Occipital lobe (tissue), 2 donors: Measurements from ENCODE around the gene MCHR2. TPM values are rescaled to one million over a fixed set of nuclear protein-coding genes. Genes with fewer than 3 reads are reported as not detected.

Experiments used
- DNase-seq: peaks from one replicate; lab custom pipeline; 2025; lab: John Stamatoyannopoulos, UW
- total RNA-seq: library from RNA; depleted of rRNA; stranded (reverse); fragments of >200 nt; gene quantifications from one replicate; pipeline ENCODE4 v1.2.3, GENCODE V29; 2014

Gene MCHR2
- total RNA-seq, 1 donor from 2014 or later: 4.1 TPM

- DNase-seq: no peak
These were observed 88.6 kb downstream of the MCHR2 start for GRCh38 chr6:99905209-99906106.

- DNase-seq: no peak
These were observed 92.2 kb downstream of the MCHR2 start for GRCh38 chr6:99901596-99902384.

- no peak for DNase-seq
These were observed 99.2 kb downstream of the MCHR2 start for GRCh38 chr6:99894815-99895214.

- no peak for DNase-seq
These were observed 107.0 kb downstream of the MCHR2 start for GRCh38 chr6:99887066-99887465.

- no peak for DNase-seq
These were observed 109.0 kb downstream of the MCHR2 start for GRCh38 chr6:99885051-99885450.

GRCh38 chr6:99882128-99882702 lies 111.8 kb downstream of the MCHR2 start:
- no peak for DNase-seq

- no peak for DNase-seq
These were observed 114.6 kb downstream of the MCHR2 start for GRCh38 chr6:99879431-99879830.

GRCh38 chr6:99875068-99875467 lies 119.0 kb downstream of the MCHR2 start:
- no peak for DNase-seq

GRCh38 chr6:99873084-99873483 lies 120.9 kb downstream of the MCHR2 start:
- no peak for DNase-seq

GRCh38 chr6:99871641-99872040 lies 122.4 kb downstream of the MCHR2 start:
- DNase-seq: no peak
